NCI-H1105 (cell line): ENCODE results near the gene ARV1.
"Not testable (repeated sequence)": the region's sequence is repeated elsewhere in the genome, so short reads cannot be mapped to it uniquely, and the experiment has no call there.

ENCODE experiments used
- DNase-seq: peaks from one replicate; lab custom pipeline; 2025; lab: John Stamatoyannopoulos, UW

The ARV1 gene

GRCh38 chr1:231044588-231044987 lies 65.7 kb downstream of the ARV1 start:
- no peak for DNase-seq

DNA sequence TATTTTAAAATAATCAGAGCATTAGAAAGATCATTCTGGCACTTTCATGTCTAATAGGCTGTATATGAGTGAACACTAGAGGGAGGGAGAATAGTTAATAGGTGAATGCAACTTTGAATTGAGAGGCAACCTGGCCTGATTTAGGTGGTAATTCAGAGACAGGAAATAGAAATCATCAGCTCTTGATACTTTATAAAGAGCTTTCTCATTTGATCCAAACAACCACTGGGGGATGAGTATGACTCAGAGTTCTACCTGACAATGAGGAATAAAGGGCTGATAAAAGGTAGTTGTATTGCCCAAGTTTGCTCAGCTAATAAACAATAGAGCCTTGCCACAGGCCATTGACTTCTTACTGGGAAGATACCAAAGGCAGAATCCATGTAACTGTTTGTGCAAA lies 66.4 kb downstream of the ARV1 start:
- DNase-seq = no peak

GRCh38 chr1:231045921-231046729 lies 67.2 kb downstream of the ARV1 start:
- not testable (repeated sequence) for DNase-seq

DNA sequence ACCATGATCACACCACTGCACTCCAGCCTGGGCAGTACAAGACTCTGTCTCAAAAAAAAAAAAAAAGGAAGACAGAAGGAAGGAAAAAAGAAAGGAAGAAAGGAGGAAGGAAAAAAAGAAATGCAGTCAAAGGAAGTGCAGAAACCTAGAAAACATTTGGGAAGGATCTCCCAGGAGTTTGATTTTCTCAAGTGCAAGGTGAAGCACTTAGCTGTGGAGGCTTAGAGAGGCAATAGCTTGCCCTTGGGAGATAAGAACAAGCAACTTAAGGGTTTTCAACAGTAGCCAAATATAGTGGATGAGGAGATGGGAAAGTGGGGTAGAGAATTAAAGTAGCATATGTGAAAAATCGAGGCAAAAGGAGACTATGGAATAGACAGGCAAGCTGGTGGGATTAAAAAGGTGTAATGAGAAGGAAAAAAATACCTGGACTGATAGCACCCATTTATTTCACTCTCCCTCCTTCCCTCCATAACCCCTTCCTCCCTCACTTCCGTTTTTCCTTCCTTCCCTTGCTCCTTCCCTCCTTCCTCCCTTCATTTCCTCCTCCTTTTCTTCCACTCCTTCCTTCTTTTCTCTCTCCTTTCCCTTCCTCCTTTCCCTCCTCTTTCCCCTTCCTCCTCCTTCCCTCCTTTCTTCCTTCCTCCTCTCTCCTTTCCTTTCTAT lies 68.0 kb downstream of the ARV1 start:
- no peak for DNase-seq

DNA sequence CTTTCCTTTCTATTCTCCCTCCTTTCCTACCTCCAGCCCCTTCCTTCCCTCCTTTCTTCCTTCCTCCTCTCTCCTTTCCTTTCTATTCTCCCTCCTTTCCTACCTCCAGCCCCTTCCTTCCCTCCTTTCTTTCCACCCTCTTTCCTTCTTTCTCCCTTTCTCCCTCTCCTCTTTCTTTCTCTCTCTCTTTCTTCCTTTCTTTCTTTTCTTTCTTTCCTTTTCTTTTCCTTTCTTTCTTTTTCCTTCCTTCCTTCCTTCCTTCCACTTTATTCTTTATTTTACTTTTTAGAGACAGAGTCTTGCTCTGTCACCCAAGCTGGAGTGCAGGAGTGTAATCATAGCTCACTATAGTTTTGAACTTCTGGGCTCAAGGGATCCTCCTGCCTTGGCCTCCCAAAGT lies 68.6 kb downstream of the ARV1 start:
- DNase-seq = not testable (repeated sequence)

- DNase-seq = not testable (repeated sequence)
These were observed 69.5 kb downstream of the ARV1 start for GRCh38 chr1:231048419-231048818.

GRCh38 chr1:231049121-231049979 lies 70.5 kb downstream of the ARV1 start:
- DNase-seq = no peak
